ENCODE results near the gene ADGRV1.

ADGRV1 gene

DNA sequence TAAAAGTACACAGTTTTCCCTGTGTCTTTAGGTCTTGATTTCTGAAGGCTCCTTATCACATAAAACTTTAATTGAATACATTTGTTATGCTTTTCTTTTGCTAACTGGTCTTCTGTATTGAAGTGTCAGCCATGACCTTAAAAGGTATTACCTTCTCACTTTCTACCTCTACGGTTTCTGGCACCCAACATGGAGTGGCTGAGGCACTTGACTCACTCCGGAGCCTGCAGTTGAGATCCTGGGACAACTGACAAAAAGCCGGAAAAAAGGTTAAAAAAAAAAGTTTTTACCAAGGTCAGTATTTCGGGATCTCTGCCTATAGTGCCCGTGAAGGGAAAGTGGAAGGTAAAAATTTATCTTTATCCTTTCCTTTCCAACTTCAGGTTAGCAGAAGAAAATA is 627.5 kb downstream of the ADGRV1 start:
- DNase-seq, result no peak

GRCh38 chr5:91187032-91187431 is 628.4 kb downstream of the ADGRV1 start:
- no peak for DNase-seq

GRCh38 chr5:91188755-91189154 is 630.2 kb downstream of the ADGRV1 start:
- DNase-seq, result no peak

DNA sequence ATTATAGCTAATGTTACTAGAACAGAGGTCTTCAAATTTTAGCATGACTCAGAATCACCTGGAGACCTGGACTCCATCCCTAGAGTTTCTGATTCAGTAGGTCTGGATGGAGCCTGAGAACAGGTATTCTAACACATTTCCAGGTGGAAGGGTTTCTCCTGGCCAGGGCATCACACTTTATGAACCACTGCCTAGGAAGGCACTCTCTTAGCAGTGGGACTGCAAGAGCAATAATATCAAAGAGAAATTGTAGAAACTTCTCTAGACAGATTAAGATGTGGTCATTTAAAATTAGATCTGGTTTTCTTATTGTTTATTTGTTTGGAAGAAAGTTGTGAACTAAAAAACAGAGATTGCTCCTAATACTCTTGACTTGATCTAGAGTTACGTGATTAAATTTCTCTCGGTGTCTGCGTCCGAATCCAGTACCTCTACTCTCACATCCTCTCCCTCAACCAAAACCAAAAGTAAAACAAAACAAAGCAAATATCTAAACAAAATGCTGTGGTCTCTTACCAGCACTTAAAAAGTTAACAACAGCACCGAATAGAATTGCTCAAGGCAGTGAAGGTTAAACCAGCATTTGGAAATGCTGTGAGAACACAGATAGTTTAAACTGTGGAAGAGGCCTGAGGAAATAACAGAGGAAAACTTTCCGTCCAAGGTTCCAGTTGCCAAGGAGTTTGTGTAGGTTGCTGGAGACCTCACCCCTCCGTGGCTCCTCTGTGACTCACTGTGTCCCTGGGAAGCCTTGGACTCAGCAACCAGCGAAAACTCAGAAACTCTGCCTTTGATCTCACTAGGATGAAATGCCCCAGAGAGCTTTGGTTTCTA is 631.1 kb downstream of the ADGRV1 start:
- DNase-seq, result no peak

DNA sequence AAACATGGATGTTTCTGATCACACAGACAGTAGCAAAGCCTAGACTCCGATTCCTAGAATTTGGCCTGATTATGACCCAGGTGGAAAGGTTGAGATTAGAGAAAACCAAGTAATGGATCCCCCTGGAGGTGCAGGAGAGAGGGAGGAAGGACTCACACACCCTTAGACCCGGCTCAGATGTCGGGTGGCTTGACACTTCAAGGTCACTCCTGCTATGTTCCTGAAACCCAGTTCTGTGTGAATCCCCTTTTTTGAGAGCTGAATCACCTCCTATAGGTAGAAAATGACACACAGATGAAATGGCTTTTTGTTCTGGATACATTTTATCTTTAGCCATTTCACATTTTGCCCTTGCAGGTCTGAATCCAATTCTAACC is 631.7 kb downstream of the ADGRV1 start:
- no peak for DNase-seq

DNA sequence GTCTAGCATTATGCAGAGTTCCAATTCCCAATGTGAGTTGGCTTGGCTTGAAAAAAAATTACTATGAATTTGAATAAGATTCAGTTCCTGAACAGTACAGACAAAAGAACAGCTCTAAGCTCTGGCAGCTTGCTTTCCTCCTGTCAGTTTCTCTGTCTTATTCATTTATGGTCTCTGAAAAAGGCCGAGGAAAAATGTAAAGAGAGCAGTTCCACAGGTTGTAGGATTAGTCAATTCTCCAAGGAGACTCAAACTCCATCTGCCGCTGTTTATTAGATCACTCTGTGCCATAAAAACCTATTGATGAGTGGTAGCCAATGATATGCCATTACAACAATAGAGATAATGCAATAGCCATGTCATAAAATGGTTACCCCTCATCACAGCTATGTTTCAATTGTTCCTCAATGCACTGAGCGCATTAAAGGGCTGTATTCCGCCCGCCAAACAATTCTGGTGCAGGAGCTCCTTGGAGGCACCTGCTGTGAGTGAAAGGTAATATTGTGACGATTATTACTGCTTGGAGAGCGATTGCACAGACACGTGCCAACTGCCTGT is 636.3 kb downstream of the ADGRV1 start:
- no peak for DNase-seq

- DNase-seq, result no peak
Measured at GRCh38 chr5:91200692-91201091, 642.1 kb downstream of the ADGRV1 start.

- DNase-seq, result no peak
Measured at GRCh38 chr5:91206103-91206502, 647.5 kb downstream of the ADGRV1 start.

DNA sequence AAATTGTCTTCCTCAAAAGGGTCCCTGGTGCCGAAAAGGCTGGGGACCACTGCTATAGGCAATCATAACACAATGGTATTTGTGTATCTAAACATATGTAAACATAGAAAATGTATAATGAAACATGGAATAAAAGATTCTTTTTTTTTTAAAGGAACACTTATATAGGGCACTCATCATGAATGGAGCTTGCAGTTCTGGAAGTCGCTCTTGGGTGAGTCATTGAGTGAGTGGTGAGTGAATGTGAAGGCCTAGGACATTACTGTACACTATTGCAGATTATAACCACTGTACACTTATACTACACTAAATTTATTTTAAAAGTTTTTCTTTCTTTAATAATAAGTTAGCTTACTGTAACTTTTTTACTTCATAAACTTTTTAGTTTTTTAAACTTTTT is 648.1 kb downstream of the ADGRV1 start:
- DNase-seq, result no peak

- no peak for DNase-seq
Measured at GRCh38 chr5:91207248-91207647, 648.7 kb downstream of the ADGRV1 start.

DNA sequence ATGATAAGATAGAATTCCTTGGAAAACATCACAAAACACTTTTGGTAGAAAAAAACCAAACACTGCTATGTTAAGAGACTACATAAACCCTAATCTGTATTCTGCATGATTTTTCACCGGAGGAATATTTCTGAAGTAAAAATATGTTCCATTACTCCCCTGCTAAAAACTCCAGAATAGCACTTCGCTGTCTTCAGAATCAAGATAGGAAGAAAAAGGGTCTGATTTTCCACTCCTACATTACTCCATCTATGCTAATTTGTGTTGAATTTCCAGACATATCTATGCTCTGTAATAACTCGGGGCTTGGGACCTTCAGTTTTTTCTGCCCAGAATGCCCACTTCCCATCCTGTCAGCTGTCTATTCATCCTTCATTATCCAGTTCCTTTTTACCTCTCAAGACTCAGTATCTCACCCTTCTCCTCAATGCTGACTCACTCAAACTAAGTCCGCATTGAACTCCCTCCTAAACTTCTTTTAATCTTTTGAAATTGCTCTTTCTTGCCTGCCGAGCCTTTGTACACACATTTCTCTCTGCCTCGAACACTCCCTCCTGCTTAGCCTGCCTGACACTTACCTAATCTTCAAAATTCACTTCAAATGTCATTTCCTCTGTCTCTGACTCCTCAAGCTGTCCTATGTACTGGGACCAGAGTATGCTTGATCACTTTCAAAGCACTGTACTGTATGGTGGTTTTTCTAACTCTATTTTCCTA is 653.6 kb downstream of the ADGRV1 start:
- DNase-seq, result no peak

GRCh38 chr5:91212714-91213092 is 654.1 kb downstream of the ADGRV1 start:
- no peak for DNase-seq
